Daoy (cell line): Measurements from ENCODE around the gene ITPR1. TPM values are rescaled to one million over a fixed set of nuclear protein-coding genes. Genes with fewer than 3 reads are reported as not detected.

Source experiments
- DNase-seq: peaks from one replicate; pipeline ENCODE4 v3.0.0-alpha.2; 2015; ENCODE audit warnings: low read depth
- total RNA-seq: library from RNA; depleted of rRNA; stranded (reverse); fragments of >200 nt; shearing (Covaris generic); gene quantifications from 2 replicates; pipeline ENCODE4 v1.2.3, GENCODE V29; 2014; rRNA removed

The ITPR1 gene
- total RNA-seq, 1 experiment from 2014 or later: 9.8 TPM

- no peak for DNase-seq
Observed at GRCh38 chr3:4888913-4889846, 396.0 kb downstream of the ITPR1 start.

GRCh38 chr3:4889896-4890295 lies 396.7 kb downstream of the ITPR1 start:
- no peak for DNase-seq

- DNase-seq: no peak
Observed at GRCh38 chr3:4894891-4895530, 401.9 kb downstream of the ITPR1 start.

GRCh38 chr3:4895838-4896237 lies 402.7 kb downstream of the ITPR1 start:
- no peak for DNase-seq

Other genes starting within 250 kb of the ITPR1 start
- gene SETMAR, start 190.0 kb upstream of the ITPR1 start, total RNA-seq: 17.9 and 21.3 TPM in 2 replicates
- 11.0 and 17.8 TPM in 2 replicates for gene SUMF1, start 26.1 kb upstream of the ITPR1 start, total RNA-seq